GM15510 (cell line): Measurements from ENCODE around the gene INCENP.

Experiments
- POLR2A ChIP-seq: IDR thresholded peaks from 3 replicates; pipeline ENCODE4 v1.6.1; 2011; ENCODE audit warnings: borderline replicate concordance; ENCODE audit not compliant: insufficient read length; ENCODE audit errors: extremely low read depth

The INCENP gene

DNA sequence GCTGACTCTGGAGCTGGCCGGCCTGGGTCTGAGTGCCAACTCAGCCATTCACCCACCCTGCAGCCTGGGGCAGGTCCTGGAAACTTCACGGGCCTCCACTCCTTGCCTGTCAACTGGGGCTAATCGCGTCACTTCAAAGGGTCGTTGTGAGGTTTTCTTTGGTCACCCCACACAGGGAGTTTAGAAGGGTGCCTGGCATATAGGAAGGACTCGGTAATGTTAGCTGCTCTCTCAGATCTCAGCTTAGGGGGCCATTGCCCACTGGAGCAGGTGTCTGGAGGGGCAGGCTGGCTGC lies 7.3 kb downstream of the INCENP start:
- no peak for TF ChIP-seq POLR2A

GRCh38 chr11:62132191-62132590 lies 8.4 kb downstream of the INCENP start:
- TF ChIP-seq POLR2A, result no peak

DNA sequence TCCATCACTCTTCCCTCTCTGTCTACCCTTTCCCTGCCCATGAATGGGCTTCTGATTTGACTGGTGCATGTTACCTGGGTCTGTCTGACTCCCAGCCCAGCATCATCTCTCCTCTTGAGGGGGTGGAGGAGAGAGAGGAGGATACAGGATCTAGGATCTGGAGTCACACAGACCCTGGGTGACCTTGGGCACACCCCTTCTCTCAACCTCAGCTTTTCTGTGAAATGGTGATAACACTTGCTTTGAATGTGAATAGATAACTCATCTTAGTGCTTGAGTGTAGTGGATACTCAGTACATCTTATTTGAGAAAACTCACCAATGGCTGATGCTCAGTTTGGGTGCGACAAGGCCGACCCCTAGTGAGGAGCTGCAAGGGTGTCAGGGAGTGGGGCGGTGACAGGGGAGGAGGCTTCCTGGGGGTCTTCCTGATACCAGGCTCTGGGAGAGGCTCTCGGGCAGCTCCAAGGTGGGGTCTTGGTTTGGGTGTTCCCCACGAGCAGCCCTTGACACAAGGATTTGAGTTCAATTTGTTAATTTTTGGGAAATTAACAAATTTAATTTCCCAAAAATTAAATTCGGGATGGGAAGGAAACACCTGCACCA lies 9.0 kb downstream of the INCENP start:
- no peak for TF ChIP-seq POLR2A

GRCh38 chr11:62133328-62134065 lies 9.7 kb downstream of the INCENP start:
- no peak for TF ChIP-seq POLR2A

DNA sequence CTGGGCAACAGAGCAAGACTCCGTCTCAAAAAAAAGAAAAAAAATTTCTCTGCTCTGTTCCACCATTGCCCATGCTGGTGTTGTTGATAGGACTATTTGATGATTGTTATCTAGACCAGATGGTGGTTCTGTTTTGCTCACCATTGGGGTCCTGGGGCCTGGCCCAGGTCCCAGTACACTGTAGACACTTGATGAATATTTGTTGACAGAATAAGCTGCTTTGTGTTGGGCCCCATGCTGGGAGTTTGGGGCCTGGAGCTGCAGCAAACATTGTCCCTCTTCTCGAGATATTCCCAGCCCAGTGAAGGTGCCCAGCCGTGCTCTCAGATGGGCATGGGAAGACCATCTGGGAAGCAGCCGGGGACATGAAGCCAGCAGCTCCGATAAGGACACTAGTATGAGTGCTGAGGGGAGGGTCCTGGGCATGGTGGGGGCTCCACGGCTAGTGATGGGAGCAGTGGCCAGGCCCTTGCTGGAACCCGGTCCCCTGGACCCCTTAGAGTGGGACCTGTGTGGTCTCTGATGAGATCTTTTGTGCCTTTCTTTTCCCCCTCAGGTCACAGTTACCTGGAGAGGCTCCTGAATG lies 13.6 kb downstream of the INCENP start:
- no peak for TF ChIP-seq POLR2A

DNA sequence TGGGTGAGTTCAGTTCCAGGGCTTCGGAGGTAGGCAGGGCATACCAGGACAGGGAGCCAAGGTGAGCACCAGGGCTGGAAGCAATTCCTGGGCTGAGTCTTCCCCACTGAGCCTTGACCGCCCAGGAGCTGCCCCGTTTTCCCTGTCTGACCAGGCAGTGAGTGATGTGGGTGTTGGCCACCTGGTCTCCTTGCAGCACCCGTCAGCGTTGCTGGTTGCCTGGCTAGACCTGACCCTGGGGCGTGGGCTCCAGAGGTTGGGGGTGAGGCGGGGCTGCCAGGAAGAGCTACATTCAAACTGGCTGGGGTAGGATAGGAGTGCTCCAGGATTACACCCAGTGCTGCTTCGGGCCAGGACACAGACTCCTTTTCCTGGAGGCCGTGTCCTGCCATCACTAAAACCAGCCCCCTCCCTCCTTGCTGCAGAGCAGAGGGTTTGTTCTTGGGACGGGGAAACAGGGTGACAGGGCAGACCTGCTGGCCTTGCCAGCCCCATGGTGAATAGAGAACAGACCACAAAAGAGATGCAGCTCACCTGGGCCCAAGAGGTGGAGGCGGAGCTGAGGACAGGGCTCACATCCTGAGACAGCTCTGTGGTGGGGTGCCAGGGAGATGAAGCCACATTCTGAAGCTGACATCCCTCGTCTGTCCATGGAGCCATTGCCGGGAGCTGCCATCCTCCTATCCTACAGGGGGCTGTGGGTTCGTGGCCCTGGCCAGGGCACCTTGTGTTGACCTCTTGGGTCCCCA lies 14.2 kb downstream of the INCENP start:
- TF ChIP-seq POLR2A, result no peak

DNA sequence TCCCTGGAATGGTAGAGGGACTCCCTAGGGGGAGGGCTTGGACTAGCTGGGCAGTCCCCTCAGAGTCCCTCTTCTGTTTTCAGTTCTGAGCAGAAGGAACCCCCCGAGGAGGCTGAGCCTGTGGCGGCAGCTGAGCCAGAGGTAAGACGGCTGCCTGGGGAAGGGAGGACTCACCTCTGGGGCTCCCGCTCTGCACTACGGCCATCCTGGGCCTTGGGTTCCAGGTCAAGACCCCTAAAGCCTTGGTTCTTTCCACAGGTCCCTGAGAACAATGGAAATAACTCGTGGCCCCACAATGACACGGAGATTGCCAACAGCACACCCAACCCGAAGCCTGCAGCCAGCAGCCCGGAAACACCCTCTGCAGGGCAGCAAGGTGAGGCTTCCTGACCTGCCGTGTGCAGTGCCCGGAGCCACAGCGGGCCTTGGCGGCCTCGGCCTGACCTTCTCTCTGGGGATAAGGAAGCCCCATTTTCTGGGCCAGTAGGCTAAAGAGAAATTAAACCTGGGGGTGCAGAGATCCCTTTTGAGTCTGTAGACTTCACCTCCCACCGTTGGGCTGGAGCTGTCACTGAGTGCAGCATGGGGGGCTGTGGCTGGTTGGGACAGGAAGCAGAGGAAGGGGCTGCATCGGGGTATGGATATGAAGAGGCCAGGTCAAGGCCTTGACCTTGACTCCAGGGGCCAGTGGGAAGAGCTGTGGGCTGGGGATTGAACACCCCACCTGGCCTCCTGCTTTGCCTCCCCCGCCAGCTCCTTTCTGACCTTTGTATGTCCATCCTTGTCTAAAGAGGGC lies 15.0 kb downstream of the INCENP start:
- no peak for TF ChIP-seq POLR2A

DNA sequence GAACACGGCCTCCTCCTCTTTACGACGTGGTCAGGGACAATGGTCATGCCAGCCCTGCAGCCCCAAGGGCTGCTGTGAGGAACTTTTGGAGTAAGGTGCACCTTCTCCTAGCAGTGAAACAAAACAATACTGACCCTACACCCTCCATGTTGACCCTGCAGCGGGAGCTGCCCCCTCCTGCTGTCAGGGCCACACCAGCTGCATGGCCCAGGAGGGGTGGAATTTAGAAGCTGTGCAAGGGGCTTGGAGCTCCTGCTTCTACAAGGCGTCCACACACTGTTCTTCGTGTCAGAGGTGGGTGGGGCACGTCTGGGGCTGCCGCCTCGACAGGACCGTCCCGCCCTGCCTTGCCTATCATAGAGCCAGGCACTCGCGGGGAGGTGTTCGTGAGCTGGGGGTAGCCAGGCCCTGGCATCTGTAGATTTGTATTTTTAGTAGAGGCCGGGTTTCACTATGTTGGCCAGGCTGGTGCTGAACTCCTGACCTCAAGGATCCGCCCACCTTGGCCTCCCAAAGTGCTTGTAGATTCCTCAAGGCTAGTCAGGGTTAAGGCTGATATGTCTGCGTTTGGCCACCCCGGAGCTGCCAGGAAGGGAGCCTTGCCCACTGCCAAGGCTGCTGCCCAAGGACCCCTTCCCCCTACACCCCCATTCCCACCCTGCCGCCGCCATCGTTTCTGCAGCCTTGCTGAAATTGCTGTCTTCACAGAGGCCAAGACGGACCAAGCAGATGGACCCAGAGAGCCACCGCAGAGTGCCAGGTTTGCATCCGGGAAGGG lies 15.9 kb downstream of the INCENP start:
- no peak for TF ChIP-seq POLR2A

DNA sequence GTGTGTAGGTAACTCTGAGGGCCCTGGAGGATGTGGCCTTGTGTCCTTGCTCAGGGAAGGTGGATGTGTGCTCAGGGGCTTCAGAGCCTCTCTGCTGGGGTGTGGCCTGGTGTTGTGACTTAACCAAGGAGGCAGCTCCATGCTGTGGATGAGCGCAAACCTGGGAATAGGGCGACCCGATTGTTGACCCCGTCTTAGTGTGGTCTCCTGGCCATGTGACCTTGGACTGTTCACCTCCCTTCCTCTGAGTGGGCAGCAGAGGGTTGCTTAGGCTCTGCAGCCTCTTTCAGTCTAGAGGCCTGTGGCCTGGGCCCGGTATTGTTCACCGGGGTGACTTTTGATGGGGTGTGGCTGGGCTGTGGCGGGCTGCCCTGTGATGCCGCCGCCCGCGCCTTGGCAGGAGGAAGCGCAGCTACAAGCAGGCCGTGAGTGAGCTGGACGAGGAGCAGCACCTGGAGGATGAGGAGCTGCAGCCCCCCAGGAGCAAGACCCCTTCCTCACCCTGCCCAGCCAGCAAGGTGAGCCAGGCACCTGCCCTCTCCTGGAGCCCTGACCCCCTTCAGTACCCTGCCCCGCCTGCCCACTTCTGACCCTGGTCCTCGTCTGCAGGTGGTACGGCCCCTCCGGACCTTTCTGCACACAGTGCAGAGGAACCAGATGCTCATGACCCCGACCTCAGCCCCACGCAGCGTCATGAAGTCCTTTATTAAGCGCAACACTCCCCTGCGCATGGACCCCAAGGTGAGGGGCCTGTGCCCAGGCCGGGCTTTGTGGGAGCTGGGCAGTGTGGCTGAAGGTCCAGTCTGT lies 16.7 kb downstream of the INCENP start:
- no peak for TF ChIP-seq POLR2A

- no peak for TF ChIP-seq POLR2A
Measured at GRCh38 chr11:62141111-62142042, 17.6 kb downstream of the INCENP start.

- no peak for TF ChIP-seq POLR2A
Measured at GRCh38 chr11:62142043-62142375, 18.2 kb downstream of the INCENP start.

DNA sequence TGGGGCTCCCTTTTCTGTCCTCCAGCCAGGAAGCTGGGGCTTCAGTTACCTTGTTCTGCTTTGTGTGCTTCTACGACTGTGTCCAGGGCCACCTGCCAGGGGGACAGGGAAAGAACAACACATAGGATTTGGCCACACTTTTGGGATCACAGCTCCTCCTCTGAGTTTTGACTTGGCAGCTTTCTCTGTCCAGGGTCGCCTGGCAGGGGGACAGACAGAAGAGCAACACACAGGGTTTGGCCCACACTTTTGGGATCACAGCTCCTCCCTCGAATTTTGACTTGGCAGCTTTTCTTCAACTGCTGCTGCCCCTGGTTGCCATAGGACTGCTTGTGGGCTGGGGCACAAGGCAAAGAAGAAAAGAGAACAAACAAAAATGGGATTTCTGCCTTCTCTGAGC lies 19.1 kb downstream of the INCENP start:
- TF ChIP-seq POLR2A, result no peak
